ENCODE measurements around the gene POMGNT1.
A peak's percentile ranks its signal among the peaks of the same experiment; 100 is the strongest.

The POMGNT1 gene

DNA sequence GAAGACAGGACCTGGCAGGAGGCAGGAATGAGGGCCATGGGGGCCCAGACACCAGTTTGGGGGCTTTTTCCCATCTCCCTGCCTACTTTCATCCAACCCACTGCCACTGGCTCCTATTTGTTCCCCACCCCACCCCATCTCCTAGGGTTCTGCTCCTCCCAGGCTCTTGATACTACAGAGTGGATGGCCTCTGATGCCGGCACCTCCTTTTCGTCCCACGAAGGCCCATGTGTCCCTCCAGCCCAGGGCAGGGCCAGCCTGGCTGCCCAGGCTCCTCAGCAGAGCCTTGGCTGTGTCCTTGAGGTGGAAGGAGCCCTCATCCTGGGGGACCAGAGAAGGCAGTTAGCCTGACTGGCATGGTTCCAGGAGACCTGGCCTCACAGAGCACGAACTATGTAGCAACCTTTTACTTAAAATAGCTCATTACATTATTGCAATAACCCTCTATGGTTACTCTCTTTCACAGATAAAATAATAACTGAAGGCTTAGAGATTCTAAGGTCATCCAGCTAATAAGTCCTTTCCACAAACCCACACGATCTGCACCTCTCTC, 3.5 kb downstream of the POMGNT1 start:
- Mint-ChIP-seq H3K27me3 (no peaks in the 10 kb centered on the region), H3K36me3 (ENCODE audit: low read depth) (peaks cover 12% of the 10 kb centered on the region), H3K9me3 (no peaks in the 10 kb centered on the region), H3K4me1 (peaks cover 16% of the 10 kb centered on the region), H3K27ac (no peak overlapping the region), H3K4me3 (no peak overlapping the region)
- no peak for ATAC-seq
- DNase-seq, result no peak

DNA sequence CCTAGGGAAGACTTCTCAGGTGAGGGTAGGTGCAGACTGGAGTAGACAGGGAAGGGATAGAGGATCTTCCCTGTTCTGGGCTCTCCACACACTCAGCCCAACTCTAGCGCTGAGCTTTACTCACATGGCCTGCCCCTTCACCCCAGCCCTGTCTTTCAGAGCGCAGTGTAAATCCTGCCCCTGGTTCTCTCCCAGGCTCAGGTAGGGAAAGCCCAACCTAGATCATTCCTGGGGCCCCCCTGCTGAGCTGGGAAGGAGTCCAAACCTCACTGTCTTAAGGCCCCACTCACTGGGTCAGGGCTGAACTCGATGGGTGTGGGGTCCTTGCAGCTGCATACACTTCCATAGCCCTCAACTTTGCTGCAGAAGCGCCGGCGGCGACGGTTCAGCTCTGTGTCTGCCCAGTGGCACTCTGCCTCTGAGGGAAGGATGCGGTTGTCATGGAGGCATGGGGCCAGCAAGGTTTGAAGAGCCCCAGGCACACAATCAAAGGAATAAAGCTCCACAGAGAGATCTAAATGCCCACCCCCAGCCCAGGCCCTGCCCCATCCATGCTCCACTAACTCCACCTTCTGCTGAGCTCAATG, 4.2 kb downstream of the POMGNT1 start:
- H3K9me3 Mint-ChIP-seq, result no peaks in the 10 kb centered on the region
- H3K4me3 Mint-ChIP-seq, result no peak overlapping the region
- no peak for ATAC-seq
- peaks cover 13% of the 10 kb centered on the region for H3K4me1 Mint-ChIP-seq
- H3K27ac Mint-ChIP-seq, result no peak overlapping the region
- no peaks in the 10 kb centered on the region for H3K27me3 Mint-ChIP-seq
- peaks cover 16% of the 10 kb centered on the region for H3K36me3 Mint-ChIP-seq (ENCODE audit: low read depth)
- no peak for DNase-seq

DNA sequence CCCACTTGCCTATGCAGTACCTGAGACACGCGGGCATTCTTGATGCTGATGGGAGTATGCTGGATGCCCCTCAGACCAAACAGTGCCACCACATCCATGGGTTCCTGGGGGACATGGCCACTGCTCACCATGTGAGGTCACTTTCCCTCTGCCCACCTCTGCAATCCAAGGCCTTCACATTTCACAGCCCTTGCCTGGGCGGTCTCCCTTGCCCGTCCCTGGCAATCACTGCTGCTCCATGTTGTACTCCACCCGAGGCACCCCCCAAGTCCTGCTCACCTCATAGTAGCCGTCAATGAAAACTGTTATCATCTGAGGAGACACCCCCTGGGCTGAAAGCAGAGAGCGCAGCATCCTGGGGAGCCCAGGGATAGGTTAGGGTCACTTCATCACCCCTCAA, 4.9 kb downstream of the POMGNT1 start:
- no peak overlapping the region for H3K27ac Mint-ChIP-seq
- H3K36me3 Mint-ChIP-seq (ENCODE audit: low read depth), result peaks cover 16% of the 10 kb centered on the region

DNA sequence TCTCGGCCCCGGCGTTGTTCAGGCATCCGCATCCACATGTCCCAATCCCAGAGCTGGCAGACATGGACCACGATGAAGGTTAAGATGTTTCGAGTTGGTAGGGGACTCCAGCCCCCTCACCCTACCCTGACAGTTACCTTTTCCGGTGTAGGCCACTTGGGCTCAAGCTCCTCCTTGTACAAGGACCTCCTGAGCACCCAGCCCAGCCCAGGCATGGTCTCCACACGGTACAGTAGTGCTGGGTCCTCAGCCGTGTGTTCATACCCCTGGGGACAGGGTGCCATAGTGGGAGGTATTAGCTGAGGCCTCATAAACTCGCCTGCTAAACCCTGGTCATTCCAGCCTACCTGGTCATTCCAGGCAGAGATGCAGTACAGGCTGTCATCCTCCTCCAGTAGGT, 6.1 kb downstream of the POMGNT1 start:
- Mint-ChIP-seq H3K27ac (no peak overlapping the region), H3K4me3 (no peak overlapping the region), H3K9me3 (no peaks in the 10 kb centered on the region), H3K27me3 (no peaks in the 10 kb centered on the region), H3K36me3 (ENCODE audit: low read depth) (peaks cover 18% of the 10 kb centered on the region), H3K4me1 (peaks cover 4% of the 10 kb centered on the region)
- no peak for DNase-seq
- no peak for ATAC-seq

More for the DNA sequence above, 4.9 kb downstream of the POMGNT1 start:
- no peaks in the 10 kb centered on the region for H3K9me3 Mint-ChIP-seq
- DNase-seq (no peak), ATAC-seq (no peak)
- H3K4me1 Mint-ChIP-seq, result peaks cover 10% of the 10 kb centered on the region
- H3K27me3 Mint-ChIP-seq, result no peaks in the 10 kb centered on the region
- H3K4me3 Mint-ChIP-seq, result no peak overlapping the region

DNA sequence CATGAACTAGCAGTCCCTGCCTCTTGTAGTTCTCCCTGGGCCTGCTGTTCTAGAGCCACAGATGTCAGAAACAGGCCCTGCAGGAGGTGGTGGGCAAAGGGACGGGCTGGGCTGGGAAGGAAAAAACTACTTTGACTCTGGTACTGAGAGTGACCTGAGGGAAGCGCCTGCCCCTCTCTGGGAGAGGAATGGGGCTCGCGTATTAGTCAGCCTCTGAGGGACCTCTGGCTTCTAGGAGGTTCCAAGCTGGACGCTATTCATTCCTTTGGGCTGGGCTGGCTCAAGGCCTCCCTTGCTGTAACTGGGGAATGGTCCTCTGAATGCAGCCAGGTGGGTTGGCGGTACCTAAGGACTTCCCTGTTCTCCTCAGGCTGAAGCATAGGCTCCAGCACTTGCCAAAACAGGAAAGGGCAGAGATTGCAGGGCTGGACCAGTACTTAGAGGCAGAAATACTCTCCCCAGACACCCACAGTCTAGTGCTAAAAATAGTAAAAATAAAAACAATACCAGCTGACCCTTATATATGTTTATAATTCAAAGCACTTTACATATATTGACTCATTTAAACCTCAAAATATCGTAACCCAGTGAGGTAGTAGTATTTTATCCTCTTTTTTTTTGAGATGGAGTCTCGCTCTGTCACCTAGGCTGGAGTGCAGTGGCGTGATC, 7.1 kb downstream of the POMGNT1 start:
- DNase-seq (no peak), ATAC-seq (no peak)
- H3K27ac Mint-ChIP-seq, result no peak overlapping the region
- H3K4me3 Mint-ChIP-seq, result no peak overlapping the region
- no peaks in the 10 kb centered on the region for H3K4me1 Mint-ChIP-seq
- H3K36me3 Mint-ChIP-seq (ENCODE audit: low read depth), result peaks cover 18% of the 10 kb centered on the region
- H3K9me3 Mint-ChIP-seq, result no peaks in the 10 kb centered on the region
- no peaks in the 10 kb centered on the region for H3K27me3 Mint-ChIP-seq

DNA sequence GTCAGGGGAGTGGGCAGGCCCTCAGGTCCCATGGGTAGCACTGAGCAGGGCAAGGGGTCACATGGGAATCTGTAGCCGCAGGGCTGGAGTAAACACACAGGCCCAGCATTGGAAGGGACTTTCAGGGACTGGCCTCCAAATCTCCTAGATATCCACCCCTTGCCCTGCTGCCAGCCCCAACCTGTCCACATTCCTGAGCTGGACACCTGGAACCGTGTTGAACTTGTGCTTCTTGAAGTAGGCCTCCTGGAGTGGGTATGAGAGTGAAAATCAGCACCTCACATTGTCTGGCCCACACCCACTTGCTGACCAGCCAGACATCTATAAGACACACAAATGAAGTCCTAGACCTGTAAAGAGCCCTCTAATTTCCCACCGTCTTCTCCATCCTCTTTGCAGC, 7.7 kb downstream of the POMGNT1 start:
- no peaks in the 10 kb centered on the region for H3K9me3 Mint-ChIP-seq
- ATAC-seq (no peak), DNase-seq (no peak)
- no peak overlapping the region for H3K27ac Mint-ChIP-seq
- peaks cover 6% of the 10 kb centered on the region for H3K4me1 Mint-ChIP-seq
- H3K4me3 Mint-ChIP-seq, result no peak overlapping the region
- H3K27me3 Mint-ChIP-seq, result no peaks in the 10 kb centered on the region
- H3K36me3 Mint-ChIP-seq (ENCODE audit: low read depth), result peaks cover 18% of the 10 kb centered on the region

DNA sequence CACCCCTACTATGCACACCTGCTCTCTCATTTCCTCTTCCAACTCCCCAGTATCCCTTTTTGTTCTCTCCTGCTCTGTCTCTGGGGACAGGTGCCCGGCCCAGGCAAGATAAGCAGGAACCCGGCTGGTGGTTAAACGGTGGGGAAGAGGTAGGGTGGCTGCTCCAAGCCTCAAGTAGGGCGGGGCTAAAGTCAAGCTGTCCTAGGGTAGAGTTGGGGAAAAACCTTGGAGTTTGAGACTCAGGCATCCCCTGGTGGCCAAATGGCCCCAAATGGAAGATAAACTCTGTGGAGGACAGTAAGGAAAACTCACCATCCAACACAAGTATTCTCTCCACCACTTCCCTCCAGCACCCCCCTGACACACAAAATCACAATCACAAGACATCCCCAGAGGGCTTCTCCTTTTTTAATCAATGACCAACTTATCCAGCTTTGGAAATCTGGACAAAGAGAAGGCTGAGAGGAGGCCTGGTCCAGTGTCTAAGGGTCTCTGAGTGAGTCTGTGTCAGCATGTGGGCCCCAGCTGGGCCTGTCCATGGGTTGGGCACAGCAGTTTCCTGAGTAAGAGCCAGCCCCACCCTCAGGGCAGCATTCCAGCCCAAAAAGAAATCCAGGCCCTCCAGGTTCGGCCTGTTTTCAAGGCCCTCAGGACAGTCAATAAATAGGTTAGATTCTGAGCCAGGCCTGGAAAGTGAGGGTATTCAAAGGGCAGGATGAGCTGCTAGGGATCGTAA, 9.8 kb downstream of the POMGNT1 start:
- H3K27ac Mint-ChIP-seq, result no peak overlapping the region
- ATAC-seq (no peak), DNase-seq (no peak)
- H3K36me3 Mint-ChIP-seq (ENCODE audit: low read depth), result peaks cover 15% of the 10 kb centered on the region
- no peaks in the 10 kb centered on the region for H3K9me3 Mint-ChIP-seq
- peaks cover 24% of the 10 kb centered on the region for H3K4me1 Mint-ChIP-seq
- H3K27me3 Mint-ChIP-seq, result no peaks in the 10 kb centered on the region
- H3K4me3 Mint-ChIP-seq, result no peak overlapping the region

DNA sequence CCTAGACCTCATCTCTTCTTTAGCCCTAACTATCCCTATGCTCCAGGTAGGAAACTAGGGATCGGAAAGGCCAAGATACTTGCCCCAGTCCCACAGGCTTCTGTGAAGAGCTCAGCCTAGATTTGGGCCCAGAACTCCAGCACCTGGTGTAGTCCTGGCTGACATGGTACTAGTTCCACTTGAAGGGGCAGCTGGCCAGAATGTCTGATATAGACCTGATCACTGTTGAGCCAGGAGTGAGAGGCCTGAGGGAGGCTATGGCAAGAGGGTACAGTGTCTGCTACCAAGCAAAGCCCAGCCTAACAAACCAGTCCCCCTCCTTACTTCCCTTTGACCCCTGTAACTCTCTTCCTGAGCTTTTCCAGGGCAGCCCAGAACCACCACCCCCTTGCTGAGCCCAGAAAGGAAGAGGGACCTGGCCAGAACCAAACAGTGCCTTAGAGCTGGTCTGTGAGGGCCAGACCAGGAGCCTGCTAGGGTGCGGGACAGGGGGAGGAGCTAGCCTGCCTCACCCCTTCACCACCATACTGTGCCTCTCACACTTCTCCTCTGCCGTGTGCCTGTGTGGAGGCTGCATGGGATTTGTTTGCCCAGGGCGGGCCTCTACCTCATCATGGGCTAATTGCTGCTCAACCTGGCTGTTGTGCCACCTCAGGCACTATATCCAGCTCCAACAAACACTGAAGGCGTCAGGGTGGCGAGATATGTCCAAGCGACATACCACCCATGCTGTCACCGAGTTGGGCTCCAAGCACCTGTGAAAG, 10.9 kb downstream of the POMGNT1 start:
- no peak overlapping the region for H3K27ac Mint-ChIP-seq
- no peak for DNase-seq
- no peaks in the 10 kb centered on the region for H3K27me3 Mint-ChIP-seq
- peaks cover 24% of the 10 kb centered on the region for H3K4me1 Mint-ChIP-seq
- peaks cover 8% of the 10 kb centered on the region for H3K36me3 Mint-ChIP-seq (ENCODE audit: low read depth)
- no peak overlapping the region for H3K4me3 Mint-ChIP-seq
- ATAC-seq, result no peak
- H3K9me3 Mint-ChIP-seq, result no peaks in the 10 kb centered on the region

DNA sequence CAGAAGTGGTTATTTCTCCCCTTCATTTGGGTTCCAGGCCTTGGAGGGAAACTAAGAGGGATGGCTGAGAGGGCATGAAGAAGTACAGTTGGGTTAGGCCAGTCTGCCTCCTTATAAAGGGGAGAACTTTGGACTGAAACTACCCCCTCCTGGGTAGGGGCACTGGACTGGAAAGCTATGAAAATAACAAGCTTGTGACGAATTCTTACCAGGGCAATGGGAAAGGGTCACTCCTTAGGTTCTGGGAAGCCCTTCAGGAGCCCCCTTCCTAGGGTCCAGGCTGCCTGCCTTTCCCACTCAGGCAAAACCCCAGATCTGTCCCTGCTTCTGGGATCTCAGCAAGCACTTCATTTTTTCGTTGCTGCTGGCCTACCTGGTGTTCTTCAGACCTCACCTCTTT, 12.2 kb downstream of the POMGNT1 start:
- no peak for DNase-seq
- ATAC-seq, result no peak
- peak overlapping the region; percentile 88 for H3K27ac Mint-ChIP-seq
- peaks cover 8% of the 10 kb centered on the region for H3K36me3 Mint-ChIP-seq (ENCODE audit: low read depth)
- no peaks in the 10 kb centered on the region for H3K9me3 Mint-ChIP-seq
- H3K4me1 Mint-ChIP-seq, result peaks cover 24% of the 10 kb centered on the region
- H3K27me3 Mint-ChIP-seq, result no peaks in the 10 kb centered on the region
- no peak overlapping the region for H3K4me3 Mint-ChIP-seq

DNA sequence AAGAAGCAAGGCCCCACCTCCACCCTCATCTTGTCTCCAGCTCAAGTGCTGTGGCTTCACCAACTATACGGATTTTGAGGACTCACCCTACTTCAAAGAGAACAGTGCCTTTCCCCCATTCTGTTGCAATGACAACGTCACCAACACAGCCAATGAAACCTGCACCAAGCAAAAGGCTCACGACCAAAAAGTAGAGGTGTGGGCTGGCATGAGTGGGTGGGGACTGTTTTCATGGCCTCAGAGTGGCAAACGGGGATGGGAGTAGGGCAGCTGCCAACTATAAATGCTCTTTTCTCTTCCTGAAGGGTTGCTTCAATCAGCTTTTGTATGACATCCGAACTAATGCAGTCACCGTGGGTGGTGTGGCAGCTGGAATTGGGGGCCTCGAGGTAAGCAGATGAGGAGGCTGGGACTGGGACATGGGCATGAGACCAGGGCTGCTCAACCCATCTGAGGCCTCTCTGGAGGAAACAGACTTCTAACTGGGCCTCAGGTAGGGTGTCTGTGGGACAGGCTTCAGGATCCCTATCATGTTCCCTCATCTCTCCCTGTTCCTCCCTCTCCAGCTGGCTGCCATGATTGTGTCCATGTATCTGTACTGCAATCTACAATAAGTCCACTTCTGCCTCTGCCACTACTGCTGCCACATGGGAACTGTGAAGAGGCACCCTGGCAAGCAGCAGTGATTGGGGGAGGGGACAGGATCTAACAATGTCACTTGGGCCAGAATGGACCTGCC, 13.1 kb downstream of the POMGNT1 start:
- Mint-ChIP-seq H3K4me1 (peaks cover 24% of the 10 kb centered on the region), H3K36me3 (ENCODE audit: low read depth) (peaks cover 8% of the 10 kb centered on the region), H3K9me3 (no peaks in the 10 kb centered on the region), H3K4me3 (peak overlapping the region; percentile 46), H3K27me3 (no peaks in the 10 kb centered on the region), H3K27ac (peak overlapping the region; percentile 88)
- ATAC-seq (peak; percentile 87), DNase-seq (peak; percentile 70)

DNA sequence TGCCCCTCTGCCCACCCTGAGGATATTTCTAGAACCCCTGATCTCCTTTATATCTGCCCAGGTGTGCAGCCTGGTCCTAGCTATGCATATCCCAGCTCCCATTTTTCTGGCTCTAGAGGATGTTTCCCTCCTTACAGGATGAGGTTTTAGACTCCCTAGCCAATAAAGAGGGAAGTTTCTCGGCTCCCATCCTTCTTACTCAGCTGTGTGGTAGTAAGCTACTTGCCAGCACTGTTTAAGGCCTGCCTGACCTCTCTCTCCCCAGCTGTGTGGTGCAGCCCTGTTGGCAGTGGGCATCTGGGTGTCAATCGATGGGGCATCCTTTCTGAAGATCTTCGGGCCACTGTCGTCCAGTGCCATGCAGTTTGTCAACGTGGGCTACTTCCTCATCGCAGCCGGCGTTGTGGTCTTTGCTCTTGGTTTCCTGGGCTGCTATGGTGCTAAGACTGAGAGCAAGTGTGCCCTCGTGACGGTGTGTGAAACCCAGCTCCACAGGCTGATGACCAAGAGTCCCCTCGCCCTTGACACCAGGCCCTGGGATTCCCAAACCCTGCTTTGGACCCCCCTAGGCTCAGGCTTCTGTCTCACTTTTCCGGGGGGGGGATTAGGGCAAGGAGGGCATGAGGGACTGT, 14.2 kb downstream of the POMGNT1 start:
- ATAC-seq (no peak), DNase-seq (no peak)
- H3K36me3 Mint-ChIP-seq (ENCODE audit: low read depth), result peaks cover 2% of the 10 kb centered on the region
- H3K27me3 Mint-ChIP-seq, result no peaks in the 10 kb centered on the region
- no peak overlapping the region for H3K27ac Mint-ChIP-seq
- no peak overlapping the region for H3K4me3 Mint-ChIP-seq
- H3K4me1 Mint-ChIP-seq, result peaks cover 24% of the 10 kb centered on the region
- H3K9me3 Mint-ChIP-seq, result no peaks in the 10 kb centered on the region

DNA sequence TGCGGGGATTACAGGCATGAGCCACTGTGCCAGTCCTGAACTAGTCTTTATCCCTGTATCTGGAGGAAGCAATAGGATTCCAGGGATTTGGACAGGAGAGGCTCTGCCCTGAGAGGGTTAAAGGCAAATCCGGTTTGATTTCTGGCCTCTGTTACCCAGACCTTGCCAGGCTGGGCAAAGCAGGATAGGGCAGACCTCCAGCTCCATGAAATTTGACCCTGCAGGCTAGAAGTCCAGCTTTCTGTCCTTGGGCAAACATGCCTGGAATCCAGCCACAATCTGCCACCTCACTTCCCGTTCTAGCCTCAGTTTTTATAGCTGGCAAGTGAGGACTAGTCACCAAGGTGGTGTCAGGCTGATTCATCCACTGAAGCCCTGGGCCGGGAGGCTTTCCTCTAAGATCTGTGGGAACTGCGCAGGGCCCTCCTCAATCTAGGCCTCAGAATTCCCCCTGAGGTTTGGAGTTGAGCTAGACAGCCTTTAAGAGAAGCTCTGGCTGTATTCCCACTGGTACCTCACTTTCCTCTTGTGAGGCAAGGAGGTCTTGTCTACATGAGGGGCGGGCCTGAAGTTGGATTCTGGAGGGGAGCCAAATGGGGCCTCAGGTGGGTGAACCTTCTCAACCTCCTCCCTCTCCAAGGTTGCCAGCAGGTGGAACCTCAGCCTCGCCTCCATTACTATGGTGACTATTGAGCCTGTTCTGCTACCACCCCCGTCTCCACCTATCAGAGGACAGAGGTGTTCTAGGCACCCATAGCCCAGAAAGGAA, 15.0 kb downstream of the POMGNT1 start:
- Mint-ChIP-seq H3K4me3 (no peak overlapping the region), H3K4me1 (peaks cover 24% of the 10 kb centered on the region), H3K27ac (no peak overlapping the region), H3K9me3 (no peaks in the 10 kb centered on the region), H3K27me3 (no peaks in the 10 kb centered on the region), H3K36me3 (ENCODE audit: low read depth) (peaks cover 2% of the 10 kb centered on the region)
- DNase-seq (no peak), ATAC-seq (no peak)

All from activated naive CD8-positive, alpha-beta T cell treated with anti-CD3 and anti-CD28 coated beads, Interleukin-2, amount 50 U/mL, for 24 hours (primary cell).